Glutamatergic neuron (in vitro differentiated cells): ENCODE results near the gene KRTAP10-10. TPM values are rescaled to one million over a fixed set of nuclear protein-coding genes. Genes with fewer than 3 reads are reported as not detected.

Source experiments
- DNase-seq: peaks from one replicate; pipeline ENCODE4 v3.0.0; 2022
- H3K27ac Mint-ChIP-seq: one replicate; pipeline ENCODE4 v1.8.0; 2020; ENCODE audit warnings: mild to moderate bottlenecking, mixed read lengths, inconsistent platforms; ENCODE audit not compliant: unreplicated experiment
- H3K27me3 Mint-ChIP-seq: one replicate; pipeline ENCODE4 v1.8.0; 2020; ENCODE audit warnings: mild to moderate bottlenecking, moderate library complexity, mixed read lengths, inconsistent platforms; ENCODE audit not compliant: unreplicated experiment
- H3K36me3 Mint-ChIP-seq: one replicate; pipeline ENCODE4 v1.8.0; 2020; ENCODE audit warnings: mild to moderate bottlenecking, mixed read lengths, inconsistent platforms; ENCODE audit not compliant: unreplicated experiment
- H3K4me1 Mint-ChIP-seq: one replicate; pipeline ENCODE4 v1.8.0; 2020; ENCODE audit warnings: mild to moderate bottlenecking, low read depth, mixed read lengths, inconsistent platforms; ENCODE audit not compliant: unreplicated experiment
- H3K4me3 Mint-ChIP-seq: one replicate; pipeline ENCODE4 v1.8.0; 2020; ENCODE audit warnings: mild to moderate bottlenecking, mixed read lengths, inconsistent platforms; ENCODE audit not compliant: unreplicated experiment
- H3K9me3 Mint-ChIP-seq: one replicate; pipeline ENCODE4 v1.8.0; 2020; ENCODE audit warnings: mild to moderate bottlenecking, moderate library complexity, mixed read lengths, inconsistent platforms; ENCODE audit not compliant: unreplicated experiment
- total RNA-seq: library from RNA; stranded (reverse); fragmentation: NEBNext Ultra II Directional; extraction: Animal tissue kit (Norgen Biotek cat#: 25700); gene quantifications from one replicate; pipeline ENCODE4 v1.2.1, GENCODE V29; 2021; ENCODE audit not compliant: unreplicated experiment
- TF ChIP-seq, protein P1 (sequence below): fragments of 200-600 bp; sonication (generic); IDR thresholded peaks from one replicate; pipeline ENCODE4 v1.5.0; 2021; ENCODE audit not compliant: partially characterized antibody, unreplicated experiment

KRTAP10-10 gene
- total RNA-seq, 1 donor from 2014 or later, result not detected

DNA sequence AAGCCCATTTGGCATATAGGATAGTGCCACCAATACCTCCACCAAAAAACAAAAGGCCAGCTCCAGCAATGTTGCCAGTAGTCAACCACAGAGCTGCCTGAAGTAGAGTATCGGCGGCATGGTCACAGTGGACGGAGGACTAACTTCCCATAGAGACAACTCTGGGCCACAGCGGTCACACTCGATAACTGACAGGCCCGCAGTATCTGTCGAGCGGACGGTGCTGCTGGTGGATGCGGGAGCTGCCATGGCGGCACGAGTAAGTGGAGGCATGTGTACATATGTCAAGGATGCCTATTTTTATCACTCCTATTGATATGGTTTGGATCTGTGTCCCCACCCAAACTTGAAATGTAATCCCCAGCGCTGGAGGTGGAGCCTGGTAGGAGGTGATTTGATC, 40.7 kb downstream of the KRTAP10-10 start:
- H3K9me3 Mint-ChIP-seq, result peaks cover 6% of the 10 kb centered on the region
- DNase-seq, result no peak
- no peaks in the 10 kb centered on the region for H3K4me1 Mint-ChIP-seq
- H3K27ac Mint-ChIP-seq, result no peak overlapping the region
- peaks cover 3% of the 10 kb centered on the region for H3K27me3 Mint-ChIP-seq
- TF ChIP-seq, protein P1, sequence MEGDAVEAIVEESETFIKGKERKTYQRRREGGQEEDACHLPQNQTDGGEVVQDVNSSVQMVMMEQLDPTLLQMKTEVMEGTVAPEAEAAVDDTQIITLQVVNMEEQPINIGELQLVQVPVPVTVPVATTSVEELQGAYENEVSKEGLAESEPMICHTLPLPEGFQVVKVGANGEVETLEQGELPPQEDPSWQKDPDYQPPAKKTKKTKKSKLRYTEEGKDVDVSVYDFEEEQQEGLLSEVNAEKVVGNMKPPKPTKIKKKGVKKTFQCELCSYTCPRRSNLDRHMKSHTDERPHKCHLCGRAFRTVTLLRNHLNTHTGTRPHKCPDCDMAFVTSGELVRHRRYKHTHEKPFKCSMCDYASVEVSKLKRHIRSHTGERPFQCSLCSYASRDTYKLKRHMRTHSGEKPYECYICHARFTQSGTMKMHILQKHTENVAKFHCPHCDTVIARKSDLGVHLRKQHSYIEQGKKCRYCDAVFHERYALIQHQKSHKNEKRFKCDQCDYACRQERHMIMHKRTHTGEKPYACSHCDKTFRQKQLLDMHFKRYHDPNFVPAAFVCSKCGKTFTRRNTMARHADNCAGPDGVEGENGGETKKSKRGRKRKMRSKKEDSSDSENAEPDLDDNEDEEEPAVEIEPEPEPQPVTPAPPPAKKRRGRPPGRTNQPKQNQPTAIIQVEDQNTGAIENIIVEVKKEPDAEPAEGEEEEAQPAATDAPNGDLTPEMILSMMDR, result no peak
- H3K36me3 Mint-ChIP-seq, result peaks cover 15% of the 10 kb centered on the region
- no peak overlapping the region for H3K4me3 Mint-ChIP-seq

DNA sequence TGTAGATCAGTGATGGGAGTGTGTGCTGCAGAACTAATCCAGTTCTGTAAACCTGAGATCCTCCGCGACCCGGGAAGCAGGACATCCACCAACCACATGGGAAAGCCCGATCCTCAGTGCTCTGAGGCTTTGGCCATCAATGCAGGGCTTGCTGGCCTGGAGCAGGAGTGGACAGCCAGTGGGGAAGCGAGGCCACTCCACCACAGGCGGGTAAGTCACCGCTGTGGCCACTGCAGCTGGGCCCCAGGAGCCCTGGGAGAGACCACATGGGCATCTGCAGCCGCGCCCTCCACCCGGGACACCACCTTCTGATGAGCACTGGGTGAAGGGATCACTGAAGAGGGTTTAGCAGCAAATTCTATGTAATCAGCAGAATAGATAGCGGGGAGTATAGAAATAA, 44.0 kb downstream of the KRTAP10-10 start:
- Mint-ChIP-seq H3K27ac (no peak overlapping the region), H3K9me3 (peaks cover 7% of the 10 kb centered on the region), H3K27me3 (peaks cover 7% of the 10 kb centered on the region), H3K4me3 (no peak overlapping the region), H3K4me1 (no peaks in the 10 kb centered on the region), H3K36me3 (peaks cover 5% of the 10 kb centered on the region)
- TF ChIP-seq, protein P1, result no peak
- no peak for DNase-seq

DNA sequence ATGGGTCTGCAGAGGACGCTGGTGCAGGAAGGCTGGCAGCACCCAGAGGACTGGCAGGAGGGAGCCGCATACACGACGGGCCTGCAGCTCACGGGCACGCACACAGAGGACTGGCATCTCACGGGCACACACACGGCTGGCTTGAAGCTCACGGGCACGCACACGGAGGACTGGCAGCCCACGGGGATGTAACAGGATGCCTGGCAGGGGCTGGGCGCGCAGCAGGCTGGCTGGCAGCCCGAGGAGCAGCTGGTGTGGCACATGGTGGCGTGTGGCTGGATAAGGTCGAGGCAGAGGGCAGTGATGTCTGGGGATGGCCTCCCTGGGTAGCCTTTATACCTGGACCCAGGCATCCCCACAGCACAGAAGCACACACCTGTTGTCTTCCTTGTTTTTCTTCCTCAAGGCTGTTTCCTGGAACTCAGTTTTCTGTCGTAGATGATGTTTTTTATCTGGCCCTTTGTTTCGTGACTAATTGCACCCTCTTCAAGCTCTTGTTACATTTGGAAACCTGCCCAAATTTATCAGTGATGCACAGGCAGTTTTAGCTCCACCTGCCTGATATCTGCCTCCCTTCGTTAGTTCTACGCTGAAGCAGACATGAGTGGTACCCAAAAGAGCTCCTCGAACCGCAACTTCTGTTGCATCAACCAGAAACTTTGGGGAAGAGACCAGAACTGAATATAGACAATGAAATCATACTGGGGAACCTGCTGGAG, 44.9 kb downstream of the KRTAP10-10 start, which contains the start of gene KRTAP12-1:
Gene KRTAP12-1 (minus strand): TSS at position 303 of the 719 bp plus-strand sequence. CDS start 40 bp downstream, at position 263.
- Mint-ChIP-seq H3K27me3 (peaks cover 8% of the 10 kb centered on the region), H3K27ac (no peak within 1 kb of the TSS), H3K9me3 (peaks cover 8% of the 10 kb centered on the region), H3K4me3 (no peak within 1 kb of the TSS), H3K36me3 (peaks cover 5% of the 10 kb centered on the region), H3K4me1 (peaks cover 4% of the 10 kb centered on the region)
- TF ChIP-seq, protein P1, result no peak
- no peak for DNase-seq

DNA sequence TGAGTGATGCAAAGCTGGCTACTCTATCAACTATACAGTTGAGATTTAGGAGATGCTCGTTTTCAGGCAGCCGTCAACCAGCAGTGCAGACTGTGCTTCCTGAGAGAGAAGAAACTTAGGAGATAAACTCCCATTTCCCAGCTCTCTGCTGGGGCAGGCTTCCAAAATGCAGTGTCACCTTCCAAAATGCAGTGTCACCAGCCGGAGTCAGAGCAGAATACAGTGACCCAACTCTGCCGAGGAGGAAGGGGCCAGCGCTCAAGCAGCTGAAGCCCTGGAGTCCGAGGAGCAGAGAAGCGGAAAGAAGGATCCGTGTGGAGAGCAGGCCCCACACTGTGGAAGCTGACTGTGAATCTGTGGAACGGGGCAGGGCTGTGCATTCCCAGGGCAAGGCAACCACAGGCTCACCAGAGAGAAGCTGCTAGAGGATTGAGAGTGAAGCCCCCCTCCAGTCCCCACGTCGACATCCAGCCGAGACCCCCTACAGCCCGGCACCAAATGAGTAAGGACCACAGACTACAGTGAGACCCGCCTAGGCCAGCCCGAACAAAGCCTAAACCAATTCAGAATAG, 45.5 kb downstream of the KRTAP10-10 start:
- H3K27me3 Mint-ChIP-seq, result peaks cover 9% of the 10 kb centered on the region
- H3K36me3 Mint-ChIP-seq, result peaks cover 5% of the 10 kb centered on the region
- H3K4me1 Mint-ChIP-seq, result peaks cover 10% of the 10 kb centered on the region
- TF ChIP-seq, protein P1, result no peak
- no peak overlapping the region for H3K27ac Mint-ChIP-seq
- no peak overlapping the region for H3K4me3 Mint-ChIP-seq
- H3K9me3 Mint-ChIP-seq, result peaks cover 8% of the 10 kb centered on the region
- DNase-seq, result no peak

DNA sequence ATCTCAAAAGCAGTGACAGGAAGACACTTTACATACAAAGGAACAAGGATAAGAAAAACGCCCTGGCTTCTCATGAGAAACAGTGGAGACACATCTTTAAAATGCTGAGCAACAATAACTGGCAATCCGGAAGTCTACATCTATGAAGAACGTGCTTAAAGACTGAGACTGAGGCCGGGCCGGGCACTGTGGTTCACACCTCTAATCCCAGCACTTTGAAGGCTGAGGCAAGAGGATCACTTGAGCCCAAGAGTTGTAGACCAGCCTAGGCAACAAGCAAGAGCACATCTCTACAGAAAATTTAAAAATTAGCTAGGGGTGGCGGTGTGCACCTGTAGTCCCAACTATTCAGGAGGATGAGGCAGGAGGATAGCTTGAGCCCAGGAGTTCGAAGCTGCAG, 46.9 kb downstream of the KRTAP10-10 start:
- no peak overlapping the region for H3K4me3 Mint-ChIP-seq
- H3K36me3 Mint-ChIP-seq, result peaks cover 5% of the 10 kb centered on the region
- no peak overlapping the region for H3K27ac Mint-ChIP-seq
- H3K4me1 Mint-ChIP-seq, result peaks cover 15% of the 10 kb centered on the region
- peaks cover 11% of the 10 kb centered on the region for H3K27me3 Mint-ChIP-seq
- H3K9me3 Mint-ChIP-seq, result peaks cover 8% of the 10 kb centered on the region
- no peak for DNase-seq
- TF ChIP-seq, protein P1, result no peak
